Stimulated activated CD8-positive, alpha-beta memory T cell treated with anti-CD3 and anti-CD28 coated beads, Interleukin-2, amount 100 ng/mL, for 48 hours (primary cell): ENCODE measurements around the gene MBD4.
"Not testable (repeated sequence)": the region's sequence is repeated elsewhere in the genome, so short reads cannot be mapped to it uniquely, and the experiment has no call there.

Experiments
- DNase-seq, 2 donors: peaks; one replicate each; pipeline ENCODE4 v3.0.0-alpha.2; 2020; ENCODE audit warnings: low read depth in 2 of 2

MBD4 gene

GRCh38 chr3:129429602-129430001 lies 10.1 kb downstream of the MBD4 start:
- DNase-seq = no peak

DNA sequence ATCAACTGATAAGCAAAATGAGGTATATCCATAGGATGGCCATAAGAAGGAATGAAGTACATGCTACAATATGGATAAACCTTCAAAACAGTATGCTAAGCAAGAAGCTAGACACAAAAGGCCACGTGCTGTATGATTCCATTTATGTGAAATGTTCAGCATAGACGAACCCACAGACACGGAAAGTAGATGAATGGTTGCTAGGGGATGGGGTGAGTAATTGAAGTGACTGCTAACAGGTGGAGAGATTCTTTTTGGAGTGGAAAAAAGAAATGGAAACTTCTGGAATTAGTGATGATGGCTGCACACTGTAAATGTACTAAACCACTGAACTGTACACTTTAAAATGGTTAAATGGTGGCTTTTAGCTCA lies 10.7 kb downstream of the MBD4 start:
- DNase-seq = no peak

DNA sequence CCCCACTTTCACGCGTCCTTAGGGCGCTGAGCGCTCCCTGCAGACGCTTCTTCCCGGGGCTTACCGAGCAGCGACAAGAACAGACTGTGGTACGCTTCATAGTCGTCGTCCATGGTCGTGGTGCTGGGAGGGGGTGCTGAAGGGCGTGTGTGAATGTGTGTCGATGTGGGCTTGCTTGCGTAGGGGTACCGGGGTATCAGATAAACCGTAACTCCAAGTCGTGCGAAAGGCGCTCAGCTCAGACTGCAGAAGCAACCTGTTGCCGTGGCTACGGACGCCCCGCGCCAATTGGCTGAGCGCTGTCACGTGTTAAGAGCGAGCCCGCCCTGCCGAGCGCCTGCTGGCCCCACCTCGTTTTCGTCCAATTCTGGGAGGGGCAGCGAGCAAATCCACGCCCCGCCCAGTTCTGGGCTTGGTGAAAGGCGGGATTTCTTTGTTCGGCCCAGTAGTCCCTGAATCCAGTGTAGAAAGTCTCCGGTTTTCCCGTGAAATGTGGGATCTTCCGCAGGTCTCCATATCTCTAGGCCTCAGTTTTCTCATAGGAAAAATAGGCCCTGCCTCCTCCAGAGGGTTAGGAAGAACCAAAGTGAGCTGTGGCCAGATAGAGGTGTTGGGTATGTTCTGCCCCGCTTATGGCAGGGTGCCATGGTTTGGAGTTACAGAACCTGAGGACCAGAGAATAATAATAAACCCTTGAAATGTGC lies 11.2 kb downstream of the MBD4 start, which contains the start of gene EFCAB12:
TSS of gene EFCAB12 (minus strand) at position 261 of the 704 bp plus-strand sequence. CDS start at position 113, 148 bp downstream.
- DNase-seq = peak; percentile 79 to 85

DNA sequence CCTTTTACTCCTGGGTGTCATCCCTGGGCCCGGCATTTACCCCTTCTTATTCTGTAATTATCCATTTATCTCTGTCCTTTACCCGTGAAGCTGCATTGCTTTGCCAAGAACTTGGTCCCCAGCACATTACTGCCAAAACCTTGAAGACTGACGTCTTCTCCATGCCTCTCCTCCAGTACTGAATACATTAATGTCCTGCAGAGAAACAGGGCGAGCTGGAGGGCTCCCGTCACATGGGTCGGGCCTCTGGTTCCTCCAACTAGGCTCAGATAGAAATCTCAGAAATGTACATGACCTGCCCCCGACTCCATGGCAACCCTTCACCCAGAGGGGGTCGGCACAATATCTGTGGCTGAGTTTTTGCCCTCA lies 11.8 kb downstream of the MBD4 start:
- DNase-seq = no peak

- DNase-seq = no peak
Observed at GRCh38 chr3:129425619-129426018, 14.1 kb downstream of the MBD4 start.

DNA sequence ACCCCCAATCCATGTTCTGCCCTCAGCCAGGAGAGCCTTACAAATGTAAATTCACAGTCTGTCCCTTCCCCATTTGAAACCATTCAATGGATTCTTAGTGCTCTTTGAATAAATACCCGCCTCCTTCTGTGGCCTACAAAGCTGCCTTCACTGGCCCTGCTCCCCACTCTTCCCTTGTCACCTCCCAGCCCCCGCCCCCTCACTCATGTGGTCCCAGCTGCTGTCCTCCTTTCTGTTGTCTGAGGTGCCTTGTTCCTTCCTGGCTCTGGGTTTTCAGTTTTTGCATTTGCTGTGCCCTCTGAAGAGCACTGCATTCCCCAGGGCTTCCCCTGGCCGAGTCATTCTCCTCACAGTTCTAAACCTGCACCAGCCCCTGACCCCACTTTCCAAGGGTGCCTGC lies 14.5 kb downstream of the MBD4 start:
- DNase-seq = no peak

GRCh38 chr3:129424185-129424841 lies 15.4 kb downstream of the MBD4 start:
- DNase-seq = no peak

- DNase-seq = no peak
Observed at GRCh38 chr3:129422897-129423296, 16.9 kb downstream of the MBD4 start.

GRCh38 chr3:129421988-129422745 lies 17.6 kb downstream of the MBD4 start:
- no peak for DNase-seq

- DNase-seq = no peak
Observed at GRCh38 chr3:129421236-129421883, 18.4 kb downstream of the MBD4 start.

DNA sequence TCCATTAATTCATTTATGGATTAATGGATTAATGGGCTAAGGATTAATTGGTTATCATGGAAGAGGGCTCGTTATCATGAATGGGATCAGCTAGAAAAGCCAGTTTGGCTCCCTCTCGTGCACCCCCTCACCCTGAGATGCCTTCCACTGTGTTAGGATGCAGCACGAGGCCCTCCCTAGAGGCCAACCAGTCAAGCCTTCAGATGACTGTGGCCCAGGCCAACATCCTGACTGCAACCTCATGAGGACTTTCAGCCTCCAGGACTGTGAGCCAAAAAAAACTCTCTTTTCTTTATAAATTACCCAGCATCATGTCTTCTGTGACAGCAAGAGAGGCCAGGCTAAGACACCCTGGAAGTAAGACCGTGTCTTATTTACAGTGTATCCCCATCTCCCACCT lies 20.3 kb downstream of the MBD4 start:
- no peak for DNase-seq

GRCh38 chr3:129418041-129418973 lies 21.4 kb downstream of the MBD4 start:
- no peak for DNase-seq

DNA sequence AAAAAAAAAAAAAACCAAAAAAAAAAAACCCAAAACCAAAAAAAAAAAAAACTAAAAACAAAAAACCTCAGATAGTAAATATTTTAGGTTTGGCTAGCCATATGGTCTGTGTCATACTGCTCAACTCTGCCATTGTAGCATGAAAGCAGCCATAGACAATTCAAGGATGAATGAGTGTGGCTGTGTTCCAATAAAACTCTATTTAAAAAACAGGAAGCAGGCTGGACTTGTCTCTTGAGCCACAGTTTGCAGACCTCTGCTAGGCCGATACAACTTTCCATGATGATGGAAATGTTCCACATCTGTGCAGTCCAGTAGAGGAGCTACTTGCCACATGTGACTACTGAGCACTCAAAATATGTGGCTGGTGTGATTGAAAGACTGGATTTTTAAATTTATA lies 22.4 kb downstream of the MBD4 start:
- no peak for DNase-seq

DNA sequence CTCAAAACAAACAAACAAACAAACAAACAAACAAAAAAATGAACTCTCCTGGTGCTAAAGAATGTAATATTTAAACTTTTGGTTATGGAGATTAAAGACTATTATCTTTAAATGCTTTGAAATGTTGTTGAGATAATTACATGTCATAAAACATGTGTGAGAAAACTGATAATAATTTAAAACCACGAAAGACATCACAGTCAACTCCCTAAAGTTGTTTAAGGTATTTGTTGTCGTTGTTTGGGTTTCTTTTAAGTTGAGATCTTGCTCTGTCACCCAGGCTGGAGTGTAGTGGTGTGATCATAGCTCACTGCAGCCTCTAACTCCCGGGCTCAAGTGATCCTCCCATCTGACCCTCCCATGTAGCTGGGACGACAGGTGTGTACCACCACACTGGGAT lies 23.3 kb downstream of the MBD4 start:
- no peak for DNase-seq

DNA sequence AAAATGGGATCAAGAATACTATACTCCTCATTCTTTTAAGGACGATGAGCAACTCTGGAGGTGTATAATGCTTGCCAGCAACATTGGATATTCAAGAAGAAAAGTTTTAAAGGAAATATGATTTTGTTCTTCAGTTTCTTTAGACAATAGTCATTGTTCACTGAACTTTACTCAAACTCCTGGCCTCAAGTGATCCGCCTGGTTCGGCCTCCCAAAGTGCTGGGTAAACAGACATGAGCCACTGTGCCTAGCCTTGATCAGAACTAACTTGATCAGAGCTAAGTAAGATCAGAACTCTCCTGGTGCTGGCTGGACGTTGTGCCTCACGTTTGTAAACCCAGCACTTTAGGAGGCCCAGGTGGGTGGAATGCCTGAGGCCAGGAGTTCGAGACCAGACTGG lies 23.9 kb downstream of the MBD4 start:
- DNase-seq = no peak

GRCh38 chr3:129415378-129415777 lies 24.4 kb downstream of the MBD4 start:
- no peak for DNase-seq

GRCh38 chr3:129413687-129414506 lies 25.9 kb downstream of the MBD4 start:
- DNase-seq = no peak

- not testable (repeated sequence) for DNase-seq
Observed at GRCh38 chr3:129413238-129413637, 26.5 kb downstream of the MBD4 start.

- no peak for DNase-seq
Observed at GRCh38 chr3:129412542-129413198, 27.1 kb downstream of the MBD4 start.

DNA sequence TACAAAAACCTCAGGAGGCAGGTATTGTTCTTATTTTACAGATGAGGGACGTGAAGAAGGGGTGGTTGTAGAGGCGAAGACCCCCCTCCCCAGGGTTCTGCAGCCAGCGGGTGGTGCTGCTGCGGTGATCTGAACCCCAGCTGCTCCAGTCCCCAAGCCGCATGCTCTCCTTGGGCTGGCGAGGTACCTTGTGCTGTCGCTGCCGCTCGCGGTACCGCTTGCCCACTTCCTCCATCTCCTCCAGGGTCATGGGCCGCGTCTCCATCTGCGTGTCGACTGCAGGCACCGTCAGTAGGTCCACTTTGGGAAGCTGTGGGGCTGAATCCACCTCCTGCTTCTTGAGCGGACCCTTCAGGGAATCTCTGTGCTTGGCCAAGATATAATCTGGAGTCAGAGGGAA lies 28.8 kb downstream of the MBD4 start:
- DNase-seq = no peak
